Lung (tissue), 12 donors: Measurements from ENCODE around the gene VAPB. TPM values are rescaled to one million over a fixed set of nuclear protein-coding genes. Genes with fewer than 3 reads are reported as not detected.

Source experiments
- ATAC-seq: fragments of 200-7000 bp; cut with Tn5 transposase; one replicate; pipeline ENCODE4 v1.9.1; 2020; ENCODE audit warnings: moderate number of reproducible peaks; ENCODE audit not compliant: insufficient read depth, low FRiP score
- DNase-seq, 3 donors: peaks; one replicate each; pipeline ENCODE4 v3.0.0-alpha.2; 2013 to 2017
- H3K27ac ChIP-seq, 2 donors: one replicate each; pipeline ENCODE4 v1.5.1; 2013; ENCODE audit warnings: mild to moderate bottlenecking in 2 of 2, moderate library complexity in 2 of 2, control low read depth in 1 of 2, inconsistent platforms in 1 of 2, low read depth in 1 of 2, low read length in 1 of 2
- H3K27me3 ChIP-seq, 3 donors: one replicate each; pipeline ENCODE4 v1.5.1; 2013; ENCODE audit warnings: low read length in 2 of 3; ENCODE audit not compliant: control insufficient read depth in 3 of 3, insufficient read depth in 3 of 3
- H3K36me3 ChIP-seq, 4 donors: one replicate each; pipeline ENCODE4 v1.5.1; 2013; ENCODE audit warnings: low read length in 4 of 4, mild to moderate bottlenecking in 1 of 4, moderate library complexity in 1 of 4; ENCODE audit not compliant: control insufficient read depth in 4 of 4, insufficient read depth in 4 of 4
- H3K4me1 ChIP-seq, 5 donors: one replicate each; pipeline ENCODE4 v1.5.1; 2013; ENCODE audit warnings: low read length in 5 of 5, mild to moderate bottlenecking in 2 of 5, moderate library complexity in 1 of 5; ENCODE audit not compliant: control insufficient read depth in 5 of 5, insufficient read depth in 5 of 5
- H3K4me3 ChIP-seq: one replicate; pipeline ENCODE4 v1.5.1; 2013; ENCODE audit warnings: mild to moderate bottlenecking, control low read depth, moderate library complexity
- H3K9ac ChIP-seq, 2 donors: one replicate each; pipeline ENCODE4 v1.5.1; 2013; ENCODE audit warnings: low read length in 2 of 2, control low read depth in 1 of 2; ENCODE audit not compliant: insufficient read depth in 1 of 2
- H3K9me3 ChIP-seq, 4 donors: one replicate each; pipeline ENCODE4 v1.5.1; 2013; ENCODE audit warnings: low read length in 3 of 4, mild to moderate bottlenecking in 1 of 4, moderate library complexity in 1 of 4; ENCODE audit not compliant: control insufficient read depth in 4 of 4, insufficient read depth in 3 of 4
- WGBS, 2 donors: extraction: QIAGEN DNeasy Blood & Tissue Kit; methylation state at CpG; one replicate each; pipeline ENCODE4 v1.1.7; 2013; 5-methylcytosine and 5-hydroxymethylcytosine counted together
- polyA plus RNA-seq, 2 donors: library from polyadenylated mRNA; stranded (reverse); fragments of 200-250 nt; gene quantifications; one replicate each; pipeline ENCODE4 v1.2.1, GENCODE V29; 2013
- total RNA-seq, 2 donors: library from RNA; depleted of rRNA in 1 of 2; stranded (reverse); fragments of >200 nt in 1 of 2; gene quantifications; one replicate each; pipeline ENCODE4 v1.2.1, GENCODE V29; 2014 to 2021
- TF ChIP-seq, protein P1 (sequence below): IDR thresholded peaks from 2 replicates; pipeline ENCODE4 v1.5.1; 2012; ENCODE audit warnings: mild to moderate bottlenecking; ENCODE audit errors: control extremely low read depth, extremely low read depth
- donor health status: control.
- donor health status: control.
- donor health status: Bipolar disorder and iron deficiency.
- donor health status: healthy.
- donor health status: DM: yes; HTN: yes; CAD: no.

The VAPB gene
- total and polyA plus RNA-seq, 4 donors: 21.3 to 44.7 (median 24.1) TPM

DNA sequence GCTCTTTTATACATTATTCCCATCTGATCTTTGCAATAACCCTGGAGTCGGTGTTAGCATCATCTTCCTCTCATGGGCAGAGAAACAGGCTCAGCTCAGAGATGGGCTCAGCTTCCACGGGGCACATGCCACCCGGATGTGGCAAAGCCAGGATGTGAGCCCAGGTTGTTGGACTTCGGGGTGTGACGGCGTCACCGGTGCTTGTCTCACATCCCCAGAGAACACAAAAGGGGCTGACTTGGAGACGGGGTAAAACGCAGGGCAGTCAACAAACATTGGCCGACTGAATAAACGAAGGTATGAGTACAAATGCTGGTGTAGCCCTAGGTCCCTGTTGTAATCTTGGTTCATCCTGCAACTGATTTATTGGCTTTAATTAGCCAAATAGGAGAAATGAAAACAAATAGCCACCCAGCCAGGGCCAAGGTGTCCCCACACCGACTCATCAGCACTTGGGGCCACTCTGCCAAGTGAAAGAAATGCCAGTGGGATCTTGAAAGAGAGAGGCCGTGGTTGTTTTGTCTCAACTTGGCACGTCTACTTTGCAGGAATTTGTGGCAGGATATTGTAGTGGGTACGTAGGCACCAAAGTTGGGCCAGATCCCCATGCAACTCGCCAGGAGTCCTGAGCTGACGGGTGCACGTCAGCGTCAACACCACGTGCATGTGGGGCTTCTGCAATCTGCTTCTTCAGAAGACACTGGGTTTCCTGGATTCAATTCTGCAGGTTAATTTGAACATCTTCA, 83.4 kb downstream of the VAPB start:
- Histone ChIP-seq H3K4me1 (peaks cover 0 to 37% (median 3%) of the 10 kb centered on the region in 5 donors), H3K27ac (no peak overlapping the region), H3K36me3 (no peaks in the 10 kb centered on the region), H3K9ac (no peak overlapping the region), H3K4me3 (no peak overlapping the region), H3K27me3 (no peaks in the 10 kb centered on the region), H3K9me3 (peaks cover 0 to 5% (median 0%) of the 10 kb centered on the region in 4 donors)
- DNase-seq: no peak
- TF ChIP-seq, protein P1, sequence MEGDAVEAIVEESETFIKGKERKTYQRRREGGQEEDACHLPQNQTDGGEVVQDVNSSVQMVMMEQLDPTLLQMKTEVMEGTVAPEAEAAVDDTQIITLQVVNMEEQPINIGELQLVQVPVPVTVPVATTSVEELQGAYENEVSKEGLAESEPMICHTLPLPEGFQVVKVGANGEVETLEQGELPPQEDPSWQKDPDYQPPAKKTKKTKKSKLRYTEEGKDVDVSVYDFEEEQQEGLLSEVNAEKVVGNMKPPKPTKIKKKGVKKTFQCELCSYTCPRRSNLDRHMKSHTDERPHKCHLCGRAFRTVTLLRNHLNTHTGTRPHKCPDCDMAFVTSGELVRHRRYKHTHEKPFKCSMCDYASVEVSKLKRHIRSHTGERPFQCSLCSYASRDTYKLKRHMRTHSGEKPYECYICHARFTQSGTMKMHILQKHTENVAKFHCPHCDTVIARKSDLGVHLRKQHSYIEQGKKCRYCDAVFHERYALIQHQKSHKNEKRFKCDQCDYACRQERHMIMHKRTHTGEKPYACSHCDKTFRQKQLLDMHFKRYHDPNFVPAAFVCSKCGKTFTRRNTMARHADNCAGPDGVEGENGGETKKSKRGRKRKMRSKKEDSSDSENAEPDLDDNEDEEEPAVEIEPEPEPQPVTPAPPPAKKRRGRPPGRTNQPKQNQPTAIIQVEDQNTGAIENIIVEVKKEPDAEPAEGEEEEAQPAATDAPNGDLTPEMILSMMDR: no peak
- 87 to 91% methylated on average over 20 of the region's 20 CpGs for WGBS, 2 donors
- ATAC-seq: no peak

DNA sequence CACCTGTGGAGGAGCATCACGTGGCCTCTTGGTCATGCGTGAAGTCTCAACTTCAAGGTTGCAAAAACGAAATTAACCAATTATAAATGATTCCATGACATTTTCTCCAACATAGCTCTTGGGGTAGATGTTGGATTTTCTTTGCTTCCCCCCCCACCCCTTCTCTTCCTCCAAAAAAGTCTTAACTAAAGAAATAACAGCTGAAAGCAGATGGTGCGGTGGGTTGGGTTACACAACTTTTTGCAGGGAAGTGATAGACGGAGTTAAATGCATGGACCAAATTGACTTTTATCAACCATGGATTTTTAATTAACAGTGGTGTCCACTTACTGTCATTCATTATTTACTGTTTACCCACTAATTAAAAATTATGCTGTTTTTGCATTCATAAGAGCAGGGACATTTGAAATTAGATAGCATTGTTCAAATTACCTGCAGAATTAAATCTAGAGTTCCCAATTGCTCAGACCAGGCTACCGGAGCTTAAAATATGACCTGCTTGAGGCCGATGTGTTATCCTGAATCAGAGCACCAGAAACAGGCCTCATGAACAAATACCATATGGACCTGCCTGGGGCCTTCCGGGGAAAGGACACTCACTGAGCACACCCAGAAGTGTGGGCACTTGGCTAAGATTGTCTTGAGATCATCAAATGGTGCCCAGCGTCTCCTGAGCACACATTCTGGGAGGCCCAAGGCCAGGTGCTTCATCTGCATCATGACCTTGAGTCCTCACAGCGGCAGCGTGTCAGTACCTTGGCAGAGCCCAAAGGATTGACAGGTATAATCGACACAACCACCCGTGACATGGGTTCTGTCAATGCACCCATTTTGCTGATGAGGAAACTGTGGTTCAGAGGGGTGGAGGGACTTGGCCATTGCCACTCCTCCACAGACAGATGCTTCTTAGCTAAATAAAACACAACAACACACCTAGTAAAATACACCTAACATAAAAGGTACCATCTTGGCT, 84.7 kb downstream of the VAPB start:
- Histone ChIP-seq H3K27ac (no peak overlapping the region), H3K36me3 (no peaks in the 10 kb centered on the region), H3K27me3 (no peaks in the 10 kb centered on the region), H3K9ac (no peak overlapping the region), H3K9me3 (peaks cover 0 to 12% (median 2%) of the 10 kb centered on the region in 4 donors), H3K4me1 (peaks cover 0 to 29% (median 3%) of the 10 kb centered on the region in 5 donors), H3K4me3 (no peak overlapping the region)
- DNase-seq (peak in 2 of 3 donors; percentile 47 to 55), ATAC-seq (no peak)
- 92 to 94% methylated on average over 13 of the region's 13 CpGs for WGBS, 2 donors
- TF ChIP-seq, protein P1: no peak

DNA sequence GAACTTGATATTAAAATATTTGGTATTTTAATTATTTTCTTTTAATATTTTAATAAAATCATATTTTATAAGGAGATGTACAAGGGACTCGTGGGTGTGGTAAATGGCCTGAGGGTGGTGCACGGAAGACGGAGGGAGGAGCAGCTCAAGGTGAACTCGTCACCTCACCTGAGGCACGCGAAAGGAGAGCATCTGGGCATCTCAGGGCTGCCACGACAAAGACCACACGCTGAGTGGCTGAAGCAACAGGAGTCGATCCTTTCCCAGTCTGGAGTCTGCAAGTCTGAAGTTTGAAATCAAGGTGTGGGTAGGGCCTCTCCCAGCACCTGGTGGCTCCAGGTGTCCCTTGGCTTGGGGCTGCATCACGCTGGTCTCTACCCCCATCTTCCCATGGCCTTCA, 86.4 kb downstream of the VAPB start:
- Histone ChIP-seq H3K27me3 (no peaks in the 10 kb centered on the region), H3K9me3 (peaks cover 0 to 12% (median 4%) of the 10 kb centered on the region in 4 donors), H3K4me1 (peaks cover 0 to 23% (median 3%) of the 10 kb centered on the region in 5 donors), H3K4me3 (no peak overlapping the region), H3K36me3 (no peaks in the 10 kb centered on the region), H3K27ac (no peak overlapping the region), H3K9ac (no peak overlapping the region)
- 92 to 93% methylated on average over 10 of the region's 10 CpGs for WGBS, 2 donors
- ATAC-seq: no peak
- TF ChIP-seq, protein P1: no peak
- DNase-seq: no peak
